Measurements from ENCODE around the gene C8G. TPM values are rescaled to one million over a fixed set of nuclear protein-coding genes. Genes with fewer than 3 reads are reported as not detected.

The C8G gene
- total RNA-seq, 1 experiment from 2014 or later = 2.1 TPM

GRCh38 chr9:136978865-136979544, 34.0 kb downstream of the C8G start:
- H3K9me2 ChIP-seq (ENCODE audit: insufficient read depth) = no peaks in the 10 kb centered on the region
- H3K36me3 ChIP-seq (ENCODE audit: control insufficient read depth in 1 of 2, insufficient read depth in 2 of 2, low read length in 2 of 2) = no peaks in the 10 kb centered on the region
- DNase-seq (ENCODE audit: low read depth, low spot score) = no peak
- ChIA-PET RAD21 (ENCODE audit: low non-redundant PET in 1 of 2, low total read pairs in 2 of 2, uncharacterized antibody in 2 of 2, unreplicated experiment in 2 of 2) (no interaction called here), POLR2A (interaction anchor here (1.0 to 1.4 kb wide), 4 partner anchors 10 to 75 kb away, joined by 3 to 6 read pairs (median 5); partner anchors contain the start of genes ENTPD2 and PAXX), CTCF (interaction anchor here (0.6 to 3.0 kb wide), 6 partner anchors 11 to 137 kb away, joined by 3 to 11 read pairs (median 4); no protein-coding TSS in a partner anchor)
- no TSS peak for BruUV-seq (replicated peaks)
- intact Hi-C loops (cut with micrococcal nuclease) = no loop called here
- no peaks in the 10 kb centered on the region for H3K9me3 ChIP-seq (ENCODE audit: control insufficient read depth in 1 of 2, insufficient read depth in 1 of 2, low read depth in 1 of 2, low read length in 2 of 2)
- no peak for TF ChIP-seq CTCF (IDR thresholded peaks at IDR 0.05 in 2 of 3, conservative IDR thresholded peaks at IDR 0.05 in 1 of 3; ENCODE audit: borderline replicate concordance in 1 of 3, insufficient read depth in 1 of 3, low read depth in 2 of 3, low read length in 2 of 3)
- no peak for TF ChIP-seq POLR2A (IDR thresholded peaks at IDR 0.05; ENCODE audit: borderline replicate concordance, extremely low read depth, insufficient read depth, insufficient read length)
- no peak for TF ChIP-seq TCF7L2 (IDR thresholded peaks at IDR 0.05; ENCODE audit: borderline replicate concordance, extremely low read depth, insufficient read depth, insufficient read length)
- TF ChIP-seq FOSL1 (IDR thresholded peaks at IDR 0.05; ENCODE audit: low read depth) = no peak
- TF ChIP-seq EZH2phosphoT487 (IDR thresholded peaks at IDR 0.05; ENCODE audit: borderline replicate concordance) = no peak
- TF ChIP-seq ELF1 (IDR thresholded peaks at IDR 0.05; ENCODE audit: borderline replicate concordance, low read depth) = no peak
- TF ChIP-seq CBX3 (IDR thresholded peaks at IDR 0.05; ENCODE audit: low read depth) = no peak
- H3K79me2 ChIP-seq (ENCODE audit: insufficient read depth, low read length) = no peaks in the 10 kb centered on the region
- peaks cover 2 to 32% of the 10 kb centered on the region in 2 experiments; a peak in 3 of 4 replicates for H3K4me1 ChIP-seq (ENCODE audit: control insufficient read depth in 1 of 2, insufficient read depth in 2 of 2, low read length in 2 of 2)
- H3K4me3 ChIP-seq (replicated peaks in 1 of 2; ENCODE audit: low read depth in 1 of 2, low read length in 2 of 2) = no peak overlapping the region
- no peaks in the 10 kb centered on the region for H4K20me1 ChIP-seq (ENCODE audit: insufficient read depth)
- H3K4me2 ChIP-seq (ENCODE audit: low read length) = peak overlapping the region; percentile 19; the same call in 1 of the 2 replicates
- no peak overlapping the region for H3K9ac ChIP-seq (ENCODE audit: low read length)
- no peaks in the 10 kb centered on the region for H3K27me3 ChIP-seq (ENCODE audit: insufficient read depth, low read length)
- H3K27ac ChIP-seq (ENCODE audit: low read depth, low read length) = no peak overlapping the region
- peak; percentile 21 for ATAC-seq
- no peak overlapping the region for H2AFZ ChIP-seq (ENCODE audit: low read depth, low read length, poor library complexity, severe bottlenecking)
